H9 (cell line): ENCODE results near the gene RRBP1. TPM values are rescaled to one million over a fixed set of nuclear protein-coding genes. Genes with fewer than 3 reads are reported as not detected.

Source experiments
- DNase-seq: peaks from one replicate; pipeline ENCODE4 v3.0.0-alpha.2; 2017
- H2AFZ ChIP-seq: one replicate; pipeline ENCODE4 v1.6.1; 2013; ENCODE audit warnings: mild to moderate bottlenecking, low read length, control low read depth, moderate library complexity
- H2AK5ac ChIP-seq: 2 replicates; pipeline ENCODE4 v1.6.1; 2013; ENCODE audit warnings: low read length, control low read depth, mixed read lengths; ENCODE audit not compliant: insufficient read length
- H2BK120ac ChIP-seq: one replicate; pipeline ENCODE4 v1.6.1; 2013; ENCODE audit warnings: low read depth, mild to moderate bottlenecking, low read length, control low read depth, inconsistent platforms; ENCODE audit not compliant: poor library complexity, severe bottlenecking
- H2BK12ac ChIP-seq: 2 replicates; pipeline ENCODE4 v1.6.1; 2013; ENCODE audit warnings: low read length, control low read depth, mixed read lengths, low read depth; ENCODE audit not compliant: insufficient read length
- H2BK15ac ChIP-seq: 2 replicates; pipeline ENCODE4 v1.6.1; 2013; ENCODE audit warnings: low read depth, low read length, control low read depth
- H2BK20ac ChIP-seq: one replicate; pipeline ENCODE4 v1.6.1; 2013; ENCODE audit warnings: low read depth, mild to moderate bottlenecking, low read length, control low read depth, inconsistent platforms; ENCODE audit not compliant: poor library complexity, severe bottlenecking
- H2BK5ac ChIP-seq: 2 replicates; pipeline ENCODE4 v1.6.1; 2013; ENCODE audit warnings: low read length, control low read depth, mixed read lengths; ENCODE audit not compliant: insufficient read length
- H3K14ac ChIP-seq: 2 replicates; pipeline ENCODE4 v1.6.1; 2013; ENCODE audit warnings: low read length, control low read depth; ENCODE audit not compliant: insufficient read depth
- H3K18ac ChIP-seq: 2 replicates; pipeline ENCODE4 v1.6.1; 2013; ENCODE audit warnings: low read depth, mild to moderate bottlenecking, mixed read lengths, low read length, control low read depth; ENCODE audit not compliant: insufficient read length
- H3K23ac ChIP-seq: 2 replicates; pipeline ENCODE4 v1.6.1; 2013; ENCODE audit warnings: low read length, control low read depth, mixed read lengths, low read depth; ENCODE audit not compliant: insufficient read length
- H3K23me2 ChIP-seq: 2 replicates; pipeline ENCODE4 v1.6.1; 2013; ENCODE audit warnings: low read depth, mild to moderate bottlenecking, mixed read lengths, low read length, control low read depth; ENCODE audit not compliant: insufficient read length, poor library complexity, severe bottlenecking
- H3K27ac ChIP-seq: 2 replicates; pipeline ENCODE4 v1.5.1; 2013; ENCODE audit warnings: low read length, control low read depth, mixed read lengths, low read depth; ENCODE audit not compliant: insufficient read length
- H3K27me3 ChIP-seq: 2 replicates; pipeline ENCODE4 v1.6.1; 2013; ENCODE audit warnings: low read length, control low read depth, inconsistent platforms; ENCODE audit not compliant: insufficient read depth
- H3K4ac ChIP-seq: 2 replicates; pipeline ENCODE4 v1.6.1; 2013; ENCODE audit warnings: low read depth, mild to moderate bottlenecking, control low read depth, inconsistent platforms, low read length, moderate library complexity
- H3K4me1 ChIP-seq: 2 replicates; pipeline ENCODE4 v1.6.1; 2013; ENCODE audit warnings: low read length, control low read depth, inconsistent platforms; ENCODE audit not compliant: insufficient read depth
- H3K4me2 ChIP-seq: 2 replicates; pipeline ENCODE4 v1.6.1; 2013; ENCODE audit warnings: low read length, control low read depth, mixed read lengths; ENCODE audit not compliant: insufficient read length, insufficient read depth
- H3K56ac ChIP-seq: 2 replicates; pipeline ENCODE4 v1.6.1; 2013; ENCODE audit warnings: low read depth, mild to moderate bottlenecking, mixed read lengths, low read length, control low read depth; ENCODE audit not compliant: insufficient read length
- H3K79me1 ChIP-seq: 2 replicates; pipeline ENCODE4 v1.6.1; 2013; ENCODE audit warnings: low read depth, mild to moderate bottlenecking, moderate library complexity, low read length, control low read depth, inconsistent platforms; ENCODE audit not compliant: insufficient read depth, poor library complexity, severe bottlenecking
- H3K79me2 ChIP-seq: 2 replicates; pipeline ENCODE4 v1.6.1; 2013; ENCODE audit warnings: low read length, control low read depth, inconsistent platforms; ENCODE audit not compliant: insufficient read depth
- H3K9ac ChIP-seq: 2 replicates; pipeline ENCODE4 v1.6.1; 2013; ENCODE audit warnings: low read length, control low read depth, mixed read lengths; ENCODE audit not compliant: insufficient read length; ENCODE audit errors: extremely low read depth
- H3K9me3 ChIP-seq: one replicate; pipeline ENCODE4 v1.6.1; 2013; ENCODE audit warnings: low read depth, low read length, inconsistent platforms; ENCODE audit not compliant: control insufficient read depth
- H3T11ph ChIP-seq: one replicate; pipeline ENCODE4 v1.6.1; 2013; ENCODE audit warnings: mild to moderate bottlenecking, low read length, control low read depth, inconsistent platforms
- H4K20me1 ChIP-seq: one replicate; pipeline ENCODE4 v1.6.1; 2013; ENCODE audit not compliant: control insufficient read depth, insufficient read length, insufficient read depth
- H4K5ac ChIP-seq: 2 replicates; pipeline ENCODE4 v1.6.1; 2013; ENCODE audit warnings: low read depth, mild to moderate bottlenecking, mixed read lengths, low read length, control low read depth; ENCODE audit not compliant: insufficient read length
- H4K8ac ChIP-seq: replicated peaks from 2 replicates; pipeline ENCODE4 v1.6.1; 2013; ENCODE audit warnings: low read length, control low read depth, mixed read lengths, low read depth; ENCODE audit not compliant: insufficient read length
- H4K91ac ChIP-seq: 2 replicates; pipeline ENCODE4 v1.6.1; 2013; ENCODE audit warnings: low read depth, mild to moderate bottlenecking, moderate library complexity, mixed read lengths, low read length, control low read depth; ENCODE audit not compliant: insufficient read length
- H3K27ac Mint-ChIP-seq, 3 experiments: 2 replicates in 2 of 3; 3 replicates in 1 of 3; pipeline ENCODE4 v1.8.0; 2020 to 2021; ENCODE audit warnings: mixed read lengths in 3 of 3, mild to moderate bottlenecking in 1 of 3, moderate library complexity in 1 of 3
- H3K27me3 Mint-ChIP-seq: 2 replicates; pipeline ENCODE4 v1.8.0; 2021; ENCODE audit warnings: low read depth, mild to moderate bottlenecking, moderate library complexity, mixed read lengths
- H3K36me3 Mint-ChIP-seq, 3 experiments: 2 replicates in 2 of 3; 3 replicates in 1 of 3; pipeline ENCODE4 v1.8.0; 2020 to 2021; ENCODE audit warnings: low read depth in 3 of 3, mixed read lengths in 3 of 3; ENCODE audit not compliant: insufficient read depth in 1 of 3
- H3K4me1 Mint-ChIP-seq, 2 experiments: 2 replicates each; pipeline ENCODE4 v1.8.0; 2020; ENCODE audit warnings: mixed read lengths in 2 of 2
- H3K4me3 Mint-ChIP-seq, 2 experiments: 2 replicates in 1 of 2; 3 replicates in 1 of 2; pipeline ENCODE4 v1.8.0; 2020 to 2021; ENCODE audit warnings: mild to moderate bottlenecking in 2 of 2, mixed read lengths in 2 of 2, moderate library complexity in 1 of 2
- H3K9me3 Mint-ChIP-seq, 2 experiments: 2 replicates in 1 of 2; 3 replicates in 1 of 2; pipeline ENCODE4 v1.8.0; 2020; ENCODE audit warnings: mild to moderate bottlenecking in 2 of 2, mixed read lengths in 2 of 2, moderate library complexity in 1 of 2
- WGBS: extraction: QIAGEN DNeasy Blood & Tissue Kit; methylation state at CpG from one replicate; pipeline ENCODE4 v1.1.7; 2013; ENCODE audit warnings: missing lambda C conversion rate, low lambda C conversion rate, mixed read lengths; ENCODE audit not compliant: insufficient read length; ENCODE audit errors: extremely low coverage; 5-methylcytosine and 5-hydroxymethylcytosine counted together
- total RNA-seq: library from RNA; stranded (reverse); gene quantifications from 2 replicates; pipeline ENCODE4 v1.2.1, GENCODE V29; 2021
- TF ChIP-seq, protein P1 (sequence below): fragments of 200-600 bp; sonication (generic); conservative IDR thresholded peaks from 3 replicates; pipeline ENCODE4 v1.8.0; 2021; ENCODE audit warnings: antibody characterized with exemption, mild to moderate bottlenecking

The RRBP1 gene
- total RNA-seq, 1 experiment from 2014 or later, result 97.8 TPM

DNA sequence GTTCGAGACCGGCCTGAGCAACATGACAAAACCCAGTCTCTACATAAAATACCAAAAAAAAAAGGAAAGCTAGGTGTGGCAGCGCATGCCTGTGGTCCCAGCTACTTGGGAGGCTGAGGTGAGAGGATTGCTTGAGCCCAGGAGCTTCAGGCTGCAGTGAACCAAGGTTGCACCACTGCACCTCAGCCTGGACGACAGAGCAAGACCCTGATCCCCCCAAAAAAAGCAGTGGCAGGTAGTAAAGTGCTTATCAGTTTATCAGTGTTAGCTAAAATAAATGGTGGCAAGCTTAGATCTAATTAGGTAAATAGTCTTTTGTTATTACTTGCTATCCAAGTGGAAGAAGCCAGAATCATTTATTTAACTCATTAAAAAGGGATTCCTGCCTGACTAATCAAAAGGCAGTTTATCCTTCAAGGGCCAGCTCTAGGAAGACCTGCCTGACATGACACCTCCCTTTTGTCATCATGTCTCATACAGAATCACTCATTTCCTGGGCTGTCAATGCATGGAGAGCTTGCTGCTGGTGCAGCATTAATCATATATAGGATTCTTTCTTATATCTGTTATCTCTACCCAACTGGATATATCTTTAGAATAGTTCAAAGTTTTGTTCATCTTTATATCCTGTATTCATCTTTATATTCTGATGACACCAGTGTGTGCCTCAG lies 102.5 kb downstream of the RRBP1 start:
- TF ChIP-seq, protein P1, sequence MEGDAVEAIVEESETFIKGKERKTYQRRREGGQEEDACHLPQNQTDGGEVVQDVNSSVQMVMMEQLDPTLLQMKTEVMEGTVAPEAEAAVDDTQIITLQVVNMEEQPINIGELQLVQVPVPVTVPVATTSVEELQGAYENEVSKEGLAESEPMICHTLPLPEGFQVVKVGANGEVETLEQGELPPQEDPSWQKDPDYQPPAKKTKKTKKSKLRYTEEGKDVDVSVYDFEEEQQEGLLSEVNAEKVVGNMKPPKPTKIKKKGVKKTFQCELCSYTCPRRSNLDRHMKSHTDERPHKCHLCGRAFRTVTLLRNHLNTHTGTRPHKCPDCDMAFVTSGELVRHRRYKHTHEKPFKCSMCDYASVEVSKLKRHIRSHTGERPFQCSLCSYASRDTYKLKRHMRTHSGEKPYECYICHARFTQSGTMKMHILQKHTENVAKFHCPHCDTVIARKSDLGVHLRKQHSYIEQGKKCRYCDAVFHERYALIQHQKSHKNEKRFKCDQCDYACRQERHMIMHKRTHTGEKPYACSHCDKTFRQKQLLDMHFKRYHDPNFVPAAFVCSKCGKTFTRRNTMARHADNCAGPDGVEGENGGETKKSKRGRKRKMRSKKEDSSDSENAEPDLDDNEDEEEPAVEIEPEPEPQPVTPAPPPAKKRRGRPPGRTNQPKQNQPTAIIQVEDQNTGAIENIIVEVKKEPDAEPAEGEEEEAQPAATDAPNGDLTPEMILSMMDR, result no peak
- no peak overlapping the region for H2BK120ac ChIP-seq
- Mint-ChIP-seq H3K36me3 (peaks cover 0 to 6% (median 4%) of the 10 kb centered on the region in 3 experiments; a peak in 3 of 7 replicates), H3K4me1 (peaks cover 27 to 30% of the 10 kb centered on the region in 2 experiments), H3K27me3 (no peaks in the 10 kb centered on the region), H3K4me3 (no peak overlapping the region), H3K9me3 (no peaks in the 10 kb centered on the region), H3K27ac (peak overlapping the region in 2 of 3 experiments; percentile 27 to 33; a peak in 2 of 7 replicates)
- no peak overlapping the region for H4K8ac ChIP-seq
- H4K5ac ChIP-seq, result no peak overlapping the region
- H2BK20ac ChIP-seq, result no peak overlapping the region
- H3K27ac ChIP-seq, result no peak overlapping the region
- H2BK15ac ChIP-seq, result no peak overlapping the region
- H3K56ac ChIP-seq, result no peak overlapping the region
- no peak overlapping the region for H2AK5ac ChIP-seq
- H2BK5ac ChIP-seq, result no peak overlapping the region
- WGBS, result no CpG with 5 or more reads among the region's 4 CpGs
- no peaks in the 10 kb centered on the region for H3K27me3 ChIP-seq
- H3K18ac ChIP-seq, result no peak overlapping the region
- H3K4ac ChIP-seq, result no peak overlapping the region
- no peak overlapping the region for H3K9ac ChIP-seq
- no peaks in the 10 kb centered on the region for H3K23me2 ChIP-seq
- H3K79me2 ChIP-seq, result peaks cover 23% of the 10 kb centered on the region; the same call in 1 of the 2 replicates
- no peak overlapping the region for H2BK12ac ChIP-seq
- H3K23ac ChIP-seq, result no peak overlapping the region
- H3K4me1 ChIP-seq, result peaks cover 2% of the 10 kb centered on the region; the same call in 1 of the 2 replicates
- no peaks in the 10 kb centered on the region for H3K9me3 ChIP-seq
- peaks cover 7% of the 10 kb centered on the region for H3K79me1 ChIP-seq
- H4K91ac ChIP-seq, result no peak overlapping the region
- H3K4me2 ChIP-seq, result no peak overlapping the region
- no peak overlapping the region for H3K14ac ChIP-seq
- no peaks in the 10 kb centered on the region for H4K20me1 ChIP-seq
- no peak overlapping the region for H3T11ph ChIP-seq
- no peak overlapping the region for H2AFZ ChIP-seq
- DNase-seq, result no peak
